ENCODE results near the gene CA10.

Gene CA10

DNA sequence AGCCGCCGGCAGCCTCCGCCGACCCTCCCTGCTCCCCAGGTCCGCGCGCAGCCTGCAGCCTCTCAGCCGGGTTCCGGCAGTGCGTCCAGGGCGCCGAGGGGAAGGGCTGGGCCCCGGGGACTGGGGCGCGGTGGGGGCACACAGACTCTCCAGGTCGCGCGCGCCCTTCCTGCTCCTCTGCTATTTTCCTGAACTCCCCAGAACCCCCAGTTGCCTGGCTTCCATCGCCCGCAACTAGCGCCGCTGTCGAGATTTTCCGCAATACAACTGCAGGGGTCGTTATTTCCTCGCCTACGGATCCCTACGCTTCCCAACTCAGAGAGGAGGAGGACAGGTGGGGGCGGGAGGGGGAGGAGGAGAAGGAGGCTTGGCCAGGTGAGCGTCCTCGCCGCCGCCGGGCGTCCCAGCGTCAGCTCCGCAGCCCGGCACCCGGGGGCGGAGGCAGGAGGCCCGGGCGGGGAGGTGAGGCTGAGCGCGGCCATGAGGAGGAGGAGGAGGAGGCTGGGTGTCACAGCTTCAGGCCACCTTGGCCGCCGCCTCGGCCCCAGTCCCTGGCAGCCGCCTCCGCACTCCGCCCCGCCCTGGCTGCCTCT, at the start of gene CA10:
Gene CA10 (minus strand): TSS at position 265 of the 593 bp plus-strand sequence.
- DNase-seq (ENCODE audit: low read depth) = no peak

DNA sequence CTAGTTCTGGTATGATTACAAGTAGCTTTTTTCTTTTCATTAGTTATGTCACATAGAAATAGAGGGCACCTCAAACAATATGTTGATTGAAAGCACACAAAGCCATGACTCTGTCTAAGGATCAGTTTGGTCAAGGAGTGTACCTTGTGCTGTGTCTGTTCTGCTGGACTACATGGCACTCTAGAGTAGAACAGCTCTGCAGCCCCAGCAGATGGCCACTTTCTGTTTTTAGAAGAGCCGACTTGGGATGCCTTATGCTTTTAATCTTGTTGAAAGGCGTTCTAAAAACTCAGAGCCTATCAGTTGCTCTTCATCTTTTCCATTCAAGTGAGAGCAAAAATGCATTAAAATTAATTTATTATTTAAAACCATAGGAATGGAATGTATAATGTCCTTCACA, 49.3 kb upstream of the CA10 start:
- DNase-seq (ENCODE audit: low read depth) = no peak

DNA sequence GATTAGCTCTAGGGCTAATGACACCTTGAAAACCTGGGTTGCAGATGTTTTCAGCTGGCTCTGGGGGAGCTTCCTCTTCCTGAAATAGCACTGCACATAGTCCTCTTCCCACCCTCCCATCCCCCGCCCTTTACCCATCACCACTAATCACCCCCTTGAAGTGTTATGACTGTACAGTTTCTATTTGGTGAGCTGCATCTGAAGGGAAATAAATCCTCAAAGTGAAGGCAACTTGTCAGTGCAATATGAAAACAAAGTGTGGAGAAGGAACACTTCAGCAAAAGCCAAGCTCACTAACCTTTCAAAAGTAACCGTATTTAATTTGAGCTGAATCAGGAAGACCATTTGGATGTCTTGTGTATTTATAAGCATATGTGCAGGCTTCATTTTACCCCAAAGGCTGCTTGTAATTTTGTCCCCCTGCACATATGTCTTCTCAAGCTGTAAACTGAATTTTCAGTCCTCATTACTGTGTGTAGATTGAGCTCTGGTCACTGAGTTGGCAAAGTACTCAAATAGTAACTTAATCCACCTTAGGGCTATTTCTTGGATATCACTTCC, 44.1 kb upstream of the CA10 start:
- DNase-seq (ENCODE audit: low read depth) = no peak

DNA sequence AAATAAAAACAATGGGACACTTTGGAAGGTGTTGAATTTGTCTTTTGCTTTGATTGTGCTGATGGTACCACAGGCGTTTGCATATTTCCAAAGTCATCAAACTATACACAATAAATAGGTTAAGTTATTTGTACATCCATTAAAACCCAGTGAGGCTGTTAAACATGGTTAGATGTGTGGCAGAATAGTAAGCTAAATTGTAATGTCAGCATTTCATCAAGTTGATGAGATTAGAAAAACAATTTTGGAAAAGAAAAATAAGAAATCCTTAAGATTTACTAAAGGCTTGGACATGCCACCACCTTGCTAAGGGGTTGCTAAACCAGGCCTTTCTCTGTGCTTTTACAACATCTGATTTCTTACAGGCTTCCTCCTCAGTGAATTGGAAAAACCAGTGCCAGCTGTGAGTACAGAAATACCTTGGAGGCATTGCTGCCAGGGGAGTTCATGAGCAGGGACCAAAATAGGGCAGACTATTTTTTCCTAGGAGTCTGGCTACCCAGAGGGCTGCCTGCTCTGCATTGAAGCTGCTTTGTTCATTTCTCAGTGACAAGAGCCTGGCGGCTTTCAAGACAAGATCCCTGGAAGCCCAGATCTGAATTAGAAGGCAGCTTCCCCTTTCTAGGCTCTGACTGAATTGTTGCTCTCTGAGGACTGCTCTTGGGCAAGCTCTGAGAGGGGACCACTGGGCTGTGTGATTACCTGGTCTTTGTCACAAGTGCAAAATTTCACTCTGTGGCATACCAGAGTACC, 43.4 kb upstream of the CA10 start:
- DNase-seq (ENCODE audit: low read depth) = no peak

DNA sequence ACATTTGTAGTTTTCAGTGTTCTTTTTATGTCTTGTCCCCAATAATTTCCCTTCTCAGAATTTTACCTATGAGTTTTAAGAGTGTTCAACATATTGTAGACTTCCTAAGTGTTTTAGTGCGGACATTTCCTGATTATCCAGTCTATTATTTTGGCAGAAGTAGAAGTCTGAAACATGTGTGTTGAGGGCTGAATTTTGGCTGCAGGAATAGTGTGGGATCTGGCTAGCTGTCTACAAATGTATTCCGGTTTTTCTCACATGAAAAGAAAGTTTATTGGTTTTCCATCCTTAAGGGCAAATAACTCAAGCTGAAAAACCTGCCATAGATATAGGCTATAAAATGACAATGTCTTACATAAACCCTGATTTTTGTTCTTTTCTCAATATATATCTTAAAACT, 33.0 kb upstream of the CA10 start:
- DNase-seq (ENCODE audit: low read depth) = no peak

DNA sequence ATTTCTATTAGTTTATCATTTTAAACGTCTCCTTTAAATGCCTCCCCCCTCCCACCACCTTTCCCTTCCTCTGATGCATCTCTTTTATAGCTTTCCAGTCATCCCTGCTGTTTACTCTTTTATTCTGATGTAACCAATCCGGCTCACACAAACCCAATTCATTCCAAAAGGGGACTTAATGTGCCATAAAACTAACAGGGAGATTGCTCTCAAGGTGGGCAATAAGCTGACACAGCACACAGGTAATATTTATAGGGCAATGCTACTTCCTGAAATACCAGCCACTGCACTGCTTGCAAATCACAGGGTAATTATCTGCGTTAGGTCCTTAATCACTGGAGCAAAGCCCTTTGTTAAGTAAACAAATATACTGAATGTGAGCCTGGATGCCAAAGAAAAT, 23.3 kb upstream of the CA10 start:
- DNase-seq (ENCODE audit: low read depth) = no peak

DNA sequence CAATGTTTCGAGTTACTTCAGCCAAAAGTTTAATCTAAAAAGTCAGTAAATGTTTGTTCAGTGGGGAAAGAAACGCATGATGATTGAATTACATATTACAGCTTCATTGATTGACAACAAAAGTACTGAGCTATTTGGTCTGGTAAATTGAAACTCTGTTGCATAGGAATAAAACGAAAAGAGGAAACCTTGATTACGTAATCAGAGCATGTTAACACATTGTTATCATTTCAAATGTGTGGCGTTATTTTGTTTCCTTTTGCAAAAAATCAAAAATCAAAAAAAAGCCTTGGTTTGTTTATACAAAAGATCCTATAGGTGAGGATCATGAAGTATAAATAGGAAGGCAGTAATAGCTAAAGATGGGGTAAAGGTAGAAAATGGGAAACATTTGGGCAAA, 19.5 kb upstream of the CA10 start:
- DNase-seq (ENCODE audit: low read depth) = no peak

DNA sequence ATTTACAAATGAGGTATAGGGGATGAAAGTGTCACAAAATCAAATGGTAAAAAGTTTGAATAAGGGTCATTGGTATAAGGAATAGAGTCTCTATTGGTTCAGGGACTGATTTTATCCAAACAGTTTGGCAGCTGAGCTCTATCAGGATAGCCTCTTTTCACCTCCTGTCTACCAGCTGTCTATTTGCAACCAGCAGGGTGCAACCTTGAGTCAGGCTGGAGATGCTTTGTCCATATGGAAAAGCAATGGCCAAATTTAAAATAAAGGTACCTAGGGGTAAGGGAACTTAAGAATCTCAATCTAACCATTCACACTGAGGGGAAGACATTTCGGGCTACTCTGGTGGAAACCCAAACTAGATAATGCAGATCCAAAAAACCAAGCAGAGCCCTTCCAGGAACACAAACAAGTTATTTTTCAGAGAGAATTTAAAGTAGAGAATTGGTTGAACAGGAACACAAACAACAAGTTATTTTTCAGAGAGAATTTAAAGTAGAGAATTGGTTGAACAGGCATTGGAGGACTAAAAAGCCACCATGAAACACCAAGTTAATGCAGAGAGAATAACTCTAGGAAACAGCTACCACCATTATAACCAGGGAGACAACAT, 12.6 kb upstream of the CA10 start:
- DNase-seq (ENCODE audit: low read depth) = peak; percentile 59

DNA sequence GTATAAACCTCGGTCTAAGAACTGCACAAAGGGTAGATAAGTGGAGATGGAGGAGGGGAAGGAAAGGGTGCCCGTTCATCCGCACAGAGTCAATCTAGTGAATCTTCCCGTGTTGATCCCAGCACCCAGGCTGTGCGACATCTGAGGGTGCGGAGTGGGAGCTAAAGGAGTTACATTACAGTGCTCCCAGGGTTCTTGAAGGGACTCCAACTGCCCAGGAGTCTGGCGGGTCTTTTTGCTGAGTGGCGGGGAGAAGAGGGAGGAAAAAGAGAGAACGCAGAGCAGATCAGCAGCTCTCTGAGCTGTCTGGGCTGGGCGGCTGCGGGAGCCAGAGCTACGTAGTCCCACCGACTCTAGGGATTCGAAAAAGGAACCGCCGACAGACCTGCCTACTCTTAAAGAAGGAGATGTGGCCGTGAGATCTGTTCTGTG, 1.6 kb upstream of the CA10 start:
- DNase-seq (ENCODE audit: low read depth) = no peak

DNA sequence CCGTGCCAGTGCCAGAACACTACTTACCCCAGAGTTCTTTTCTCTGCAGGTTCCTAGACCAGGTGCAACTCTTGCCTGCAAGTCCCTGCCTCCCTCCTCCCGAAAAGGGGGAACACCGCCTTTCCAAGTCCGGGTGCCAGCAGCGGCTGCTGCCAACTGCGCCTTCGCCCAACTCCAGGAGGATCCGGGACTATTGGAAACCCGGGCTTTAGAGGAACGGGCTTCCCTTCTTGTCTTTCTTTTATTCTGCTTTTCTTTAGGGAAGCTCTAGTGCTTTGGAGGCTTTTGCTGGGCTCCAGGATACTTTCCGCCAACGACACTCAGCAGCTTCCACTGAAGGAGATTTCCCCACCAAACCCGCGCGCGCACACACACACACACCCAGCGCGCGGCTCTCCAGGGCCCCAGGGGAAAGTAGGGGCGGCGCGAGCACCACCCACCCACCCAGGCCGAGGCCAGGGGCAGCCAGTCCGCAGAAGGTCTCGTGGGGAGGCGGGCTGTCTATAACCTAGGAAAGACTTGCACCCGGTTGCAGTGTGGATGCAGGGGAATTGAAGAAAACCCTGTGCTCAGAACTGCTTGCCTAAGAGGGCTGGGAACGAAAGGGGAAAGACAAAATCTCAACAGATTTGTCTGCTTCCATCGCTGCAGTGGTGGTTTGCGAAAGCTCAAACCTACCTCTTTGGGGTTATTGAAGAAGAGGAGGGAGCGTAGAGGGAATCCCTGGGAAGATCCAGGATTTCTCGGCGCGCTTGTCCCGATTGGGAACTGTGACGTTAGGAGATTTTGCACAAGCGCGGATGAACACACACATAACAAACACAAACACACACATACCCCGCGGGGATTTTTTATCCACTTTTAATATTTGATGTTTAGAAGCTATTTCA, 977 bp upstream of the CA10 start:
- DNase-seq (ENCODE audit: low read depth) = no peak

DNA sequence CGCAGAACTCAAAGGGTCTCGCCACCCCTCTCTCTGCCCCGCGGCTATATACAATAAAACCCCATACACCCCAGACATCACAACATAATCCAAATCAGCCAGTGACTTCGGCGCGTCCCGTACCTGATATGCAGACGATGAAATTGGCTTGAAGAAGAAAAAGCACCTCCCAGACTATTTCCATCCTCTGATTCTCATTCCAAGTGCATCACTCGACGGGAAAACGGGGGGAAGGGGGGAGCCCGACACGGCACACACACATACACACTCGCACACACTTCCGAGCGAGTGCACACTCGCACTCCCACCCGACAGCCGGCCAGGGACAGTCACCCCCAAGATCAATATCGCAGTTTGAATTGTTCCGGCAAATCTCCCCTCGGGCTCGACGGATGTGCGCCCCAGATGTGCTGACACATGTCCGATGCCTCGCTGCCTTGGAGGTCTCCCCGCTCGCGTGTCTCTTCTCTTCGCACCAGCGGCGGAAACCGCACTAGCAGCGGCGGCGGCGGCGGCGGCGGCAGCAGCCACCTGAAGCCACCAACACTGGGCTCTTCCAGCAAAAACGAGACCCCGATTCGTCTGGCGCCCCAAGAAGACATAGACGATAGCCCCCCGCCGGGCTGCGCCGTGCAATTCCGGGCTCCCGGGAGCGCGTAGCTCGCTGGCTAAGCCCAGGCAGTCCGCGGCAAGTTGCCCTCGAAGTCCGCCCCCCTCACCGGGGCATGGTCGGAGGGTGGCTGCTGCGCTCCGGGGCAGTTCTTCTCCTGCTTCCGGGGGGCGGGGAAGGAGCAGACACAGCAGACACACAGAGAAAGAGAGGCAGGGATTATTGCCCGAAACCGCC, 688 bp downstream of the CA10 start:
- DNase-seq (ENCODE audit: low read depth) = no peak

DNA sequence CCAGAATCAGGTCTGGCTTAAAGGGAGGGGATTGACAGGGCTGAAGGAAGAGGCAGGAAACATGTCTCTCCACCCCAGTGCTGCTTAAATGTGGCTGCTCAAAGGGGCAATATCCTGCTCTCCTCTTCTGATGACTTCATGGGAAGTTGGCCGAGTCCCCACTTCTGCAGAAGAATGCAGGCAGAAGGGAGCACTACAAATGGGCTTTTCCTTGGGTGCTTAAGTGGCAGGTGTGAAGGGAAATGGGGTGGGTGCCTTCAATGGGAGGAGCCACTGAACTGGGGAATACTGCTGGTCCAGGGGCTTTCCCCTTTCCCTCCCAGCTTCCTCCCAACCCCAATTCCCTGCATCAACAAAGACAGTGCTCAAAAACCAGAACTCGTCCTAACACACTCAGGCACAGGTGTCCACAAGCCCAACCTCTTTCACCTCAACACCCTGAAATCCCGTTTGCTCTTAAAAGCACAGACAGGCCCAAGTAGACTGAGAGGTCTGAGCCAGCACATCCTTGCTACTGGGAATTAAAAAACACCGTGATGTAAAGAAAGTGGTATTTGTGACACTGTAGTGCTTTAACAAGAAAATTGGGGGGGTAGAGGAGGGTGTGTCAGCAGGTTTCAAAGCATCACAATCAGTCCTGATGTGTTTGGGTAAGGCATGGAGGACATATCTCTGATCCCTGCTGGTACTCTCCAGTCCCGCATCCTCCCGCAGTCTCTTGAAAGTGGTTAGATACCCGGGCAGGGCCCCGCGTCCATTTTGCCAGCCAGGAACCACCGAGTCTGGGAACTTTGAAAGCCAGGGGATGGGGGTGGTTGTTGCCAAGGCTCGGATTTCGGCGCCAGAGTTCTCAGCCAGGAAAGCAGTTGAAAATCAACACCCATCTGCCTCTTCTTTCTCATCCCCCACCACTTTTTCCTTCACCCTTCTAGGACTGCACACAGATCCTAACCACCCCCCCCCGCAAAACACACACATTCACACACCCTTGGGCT, 1.6 kb downstream of the CA10 start:
- no peak for DNase-seq (ENCODE audit: low read depth)

DNA sequence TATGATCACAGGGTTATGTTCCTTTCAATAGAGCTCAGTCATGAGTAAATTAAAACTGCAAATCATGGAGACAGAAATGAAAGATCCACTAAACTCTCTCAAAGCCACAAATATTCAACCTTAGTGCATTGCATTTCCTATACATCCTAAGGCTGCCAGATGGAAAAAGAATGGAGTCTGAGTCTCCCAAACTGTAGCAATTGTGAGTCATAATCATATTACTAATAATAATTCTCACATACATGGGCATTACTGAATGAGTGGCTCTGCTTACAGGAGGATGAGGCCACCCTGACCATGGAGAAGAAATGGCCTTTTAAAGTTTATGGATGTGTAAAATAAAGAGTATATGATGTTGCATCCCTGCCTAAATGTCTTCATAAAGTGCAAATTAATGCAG, 3.2 kb downstream of the CA10 start:
- DNase-seq (ENCODE audit: low read depth) = peak; percentile 70

DNA sequence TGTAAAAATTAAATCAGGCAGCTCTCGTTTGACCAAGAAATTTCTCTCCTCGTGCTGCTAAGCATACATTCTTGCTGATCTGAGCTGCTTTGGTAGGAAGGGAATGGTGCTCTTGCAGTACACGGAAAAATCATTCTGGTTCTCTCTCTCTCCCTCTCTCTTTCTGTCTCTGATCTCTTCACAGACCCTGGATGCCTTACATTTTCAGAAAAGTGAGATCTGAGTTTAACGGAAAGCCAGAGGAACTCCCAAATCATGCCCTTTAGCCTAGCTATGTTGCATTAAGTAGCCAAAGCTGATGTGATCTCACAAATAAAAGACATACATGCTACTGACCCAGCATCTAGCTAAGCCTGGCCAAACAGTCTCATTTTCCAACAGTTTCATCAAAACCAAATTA, 4.0 kb downstream of the CA10 start:
- no peak for DNase-seq (ENCODE audit: low read depth)

DNA sequence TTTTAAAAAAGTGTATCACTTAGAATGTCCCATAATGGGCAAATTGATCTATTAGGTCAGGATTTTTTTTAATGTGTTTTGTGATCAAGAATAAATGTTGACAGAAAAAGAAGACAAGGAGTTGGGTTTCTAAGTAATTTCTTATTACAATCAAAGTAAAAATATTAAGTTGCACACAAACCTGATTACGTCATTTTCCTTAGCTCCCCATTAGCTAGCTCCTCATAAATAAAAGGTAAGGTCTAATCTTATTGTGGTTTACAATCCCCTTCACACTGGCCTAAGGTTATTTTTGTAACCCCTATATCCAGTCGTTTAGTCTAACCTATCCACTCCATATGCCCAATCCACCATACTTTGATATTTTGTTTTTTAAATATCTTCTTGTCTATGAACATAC, 7.6 kb downstream of the CA10 start:
- DNase-seq (ENCODE audit: low read depth) = no peak

DNA sequence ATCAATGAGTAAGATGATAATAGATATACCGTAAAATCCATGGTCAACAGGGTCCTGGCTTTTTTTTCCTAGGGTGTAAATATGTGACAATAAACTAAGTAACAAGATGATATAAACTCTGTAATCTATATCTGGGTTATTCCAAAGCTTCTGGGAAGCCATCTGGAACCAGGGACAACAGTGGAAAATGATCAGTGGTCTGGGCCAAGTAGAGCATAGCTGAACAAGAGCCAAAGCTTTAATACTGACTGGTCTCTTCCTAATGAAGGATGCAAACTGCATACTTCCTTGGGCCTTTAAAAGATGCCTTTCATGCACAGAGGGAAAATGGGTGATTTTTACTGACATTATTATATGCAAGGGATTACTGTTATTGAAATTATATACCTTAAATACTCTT, 8.9 kb downstream of the CA10 start:
- DNase-seq (ENCODE audit: low read depth) = no peak

DNA sequence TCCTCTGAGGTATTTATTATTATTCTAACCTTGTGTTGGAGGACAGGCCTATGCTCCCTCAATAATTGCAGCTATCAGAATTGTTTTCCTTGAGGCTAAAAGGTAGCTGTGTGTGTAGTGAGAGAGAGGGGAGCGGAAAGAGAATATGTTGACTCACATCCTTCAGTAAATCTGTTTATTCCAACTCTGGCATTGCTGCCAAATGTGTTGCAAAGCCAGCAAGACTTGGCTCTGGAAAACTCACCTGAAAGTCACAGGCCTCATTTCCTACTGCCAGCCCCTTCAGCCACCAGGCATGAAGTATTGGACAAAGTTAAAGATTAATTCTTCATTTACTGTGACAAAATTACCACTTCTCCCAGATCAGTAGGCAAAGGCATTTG, 9.6 kb downstream of the CA10 start:
- peak; percentile 83 for DNase-seq (ENCODE audit: low read depth)

DNA sequence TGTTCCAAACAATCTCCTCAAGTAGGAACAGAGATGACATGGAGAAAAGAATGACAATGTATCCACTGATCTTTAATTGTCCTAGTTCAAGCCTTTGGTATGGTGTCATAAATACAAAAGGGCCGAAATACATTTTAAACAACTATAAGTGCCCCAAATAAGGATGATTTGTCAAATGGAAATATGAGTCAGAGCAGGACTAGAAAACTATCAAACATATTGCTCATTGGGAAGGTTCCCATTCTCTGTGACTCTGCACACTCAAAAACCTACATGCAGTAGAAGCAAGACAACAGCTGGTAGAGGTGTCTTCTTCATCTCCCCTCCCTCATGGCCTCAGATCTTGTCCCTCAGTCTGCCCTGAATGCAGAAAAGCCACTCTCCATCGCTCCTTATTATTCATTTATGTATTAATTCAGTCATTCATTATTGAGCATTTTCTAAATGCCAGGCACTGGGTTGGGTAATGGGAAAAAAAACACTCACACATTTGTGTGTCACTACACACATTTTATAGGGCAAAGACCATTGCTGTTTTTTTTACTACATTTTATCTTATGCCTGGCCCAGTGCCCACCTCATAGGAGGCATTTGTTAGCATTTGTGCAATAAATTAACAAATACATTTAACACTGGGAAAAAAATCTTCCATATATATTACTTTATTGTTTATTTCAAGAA, 10.1 kb downstream of the CA10 start:
- DNase-seq (ENCODE audit: low read depth) = peak; percentile 81

DNA sequence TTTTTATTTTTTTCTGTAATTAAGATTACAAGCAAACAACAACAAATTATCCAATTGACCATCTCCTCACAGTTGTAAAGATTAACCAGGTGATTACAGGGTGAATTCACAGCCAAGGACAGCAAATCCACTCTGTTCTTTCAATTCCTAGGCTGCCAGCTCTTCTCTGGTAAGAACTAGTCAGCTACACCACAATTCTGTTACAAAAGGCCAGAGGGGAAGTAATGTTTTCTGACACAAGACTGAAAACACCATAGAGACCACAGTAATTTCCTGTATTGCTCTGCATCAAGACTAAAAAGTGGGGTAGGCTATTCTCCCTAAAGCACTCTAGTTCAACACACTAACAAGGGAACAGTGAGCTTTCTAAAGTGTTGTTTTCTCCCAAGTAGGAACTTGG, 10.6 kb downstream of the CA10 start:
- DNase-seq (ENCODE audit: low read depth) = peak; percentile 84
